IPS DF 4.7 (cell line): ENCODE measurements around the gene ST7.

ENCODE experiments used
- DNase-seq: peaks from one replicate; pipeline ENCODE4 v3.0.0-alpha.2; 2013; ENCODE audit warnings: low spot score; ENCODE audit errors: extremely low read depth

Gene ST7

GRCh38 chr7:117064688-117065087 is 111.4 kb downstream of the ST7 start:
- DNase-seq = no peak

GRCh38 chr7:117065571-117066150 is 112.4 kb downstream of the ST7 start:
- no peak for DNase-seq

- DNase-seq = no peak
Measured at GRCh38 chr7:117066668-117067067, 113.4 kb downstream of the ST7 start.

GRCh38 chr7:117067340-117067739 is 114.0 kb downstream of the ST7 start:
- no peak for DNase-seq

GRCh38 chr7:117068511-117069145 is 115.3 kb downstream of the ST7 start:
- DNase-seq = no peak

- DNase-seq = no peak
Measured at GRCh38 chr7:117069379-117069778, 116.1 kb downstream of the ST7 start.

GRCh38 chr7:117071551-117071950 is 118.2 kb downstream of the ST7 start:
- no peak for DNase-seq

- no peak for DNase-seq
Measured at GRCh38 chr7:117072620-117073118, 119.4 kb downstream of the ST7 start.

- DNase-seq = no peak
Measured at GRCh38 chr7:117074378-117074777, 121.1 kb downstream of the ST7 start.

GRCh38 chr7:117075934-117076333 is 122.6 kb downstream of the ST7 start:
- DNase-seq = no peak

- no peak for DNase-seq
Measured at GRCh38 chr7:117076426-117076943, 123.2 kb downstream of the ST7 start.

GRCh38 chr7:117077658-117078057 is 124.4 kb downstream of the ST7 start:
- no peak for DNase-seq

GRCh38 chr7:117082647-117083046 is 129.3 kb downstream of the ST7 start:
- DNase-seq = no peak

- no peak for DNase-seq
Measured at GRCh38 chr7:117083648-117084047, 130.3 kb downstream of the ST7 start.

- no peak for DNase-seq
Measured at GRCh38 chr7:117084286-117084685, 131.0 kb downstream of the ST7 start.

- DNase-seq = no peak
Measured at GRCh38 chr7:117085275-117085674, 132.0 kb downstream of the ST7 start.

- no peak for DNase-seq
Measured at GRCh38 chr7:117085769-117086463, 132.6 kb downstream of the ST7 start.

GRCh38 chr7:117086788-117087187 is 133.5 kb downstream of the ST7 start:
- no peak for DNase-seq

GRCh38 chr7:117087639-117088396 is 134.5 kb downstream of the ST7 start:
- no peak for DNase-seq

GRCh38 chr7:117088623-117089194 is 135.4 kb downstream of the ST7 start:
- DNase-seq = no peak

- DNase-seq = no peak
Measured at GRCh38 chr7:117090791-117091190, 137.5 kb downstream of the ST7 start.
